Gastrocnemius medialis (tissue), 4 donors: ENCODE results near the gene NR6A1.

Experiments
- POLR2A ChIP-seq, 2 donors: fragments of 450-650 bp; IDR thresholded peaks; one replicate each; pipeline ENCODE4 v1.6.1; 2017; ENCODE audit warnings: antibody characterized with exemption in 2 of 2, mild to moderate bottlenecking in 2 of 2, moderate library complexity in 2 of 2
- TF ChIP-seq, protein P1 (sequence below), 5 experiments: fragments of 450-650 bp in 3 of 5; fragments of 200-600 bp in 2 of 5; sonication (generic) in 2 of 5; IDR thresholded peaks in 4 of 5; conservative IDR thresholded peaks in 1 of 5; 1 replicate in 4 of 5; 2 replicates in 1 of 5; pipeline ENCODE4 v1.5.1; 2016 to 2019; ENCODE audit warnings: antibody characterized with exemption in 5 of 5, mild to moderate bottlenecking in 3 of 5, moderate library complexity in 3 of 5

DNA sequence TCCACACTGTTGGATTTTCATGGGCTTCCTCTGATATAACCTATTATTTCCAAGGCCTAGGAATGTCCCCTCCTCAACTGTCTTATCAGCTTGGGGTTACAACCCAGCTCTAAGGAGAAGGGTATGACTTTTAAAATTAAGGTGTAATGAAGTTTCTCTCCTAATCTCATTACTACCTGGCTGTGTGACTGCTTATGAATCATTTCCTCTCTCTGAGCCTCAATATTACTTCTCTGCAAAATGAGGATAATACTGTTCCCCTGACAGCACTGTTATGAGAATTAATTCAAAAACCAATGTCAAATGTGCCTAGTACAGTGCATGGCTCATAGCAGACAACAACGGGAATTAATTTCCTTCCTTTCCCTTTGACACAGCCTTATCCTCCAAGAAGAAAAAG is 118.9 kb downstream of the NR6A1 start:
- TF ChIP-seq, protein P1, sequence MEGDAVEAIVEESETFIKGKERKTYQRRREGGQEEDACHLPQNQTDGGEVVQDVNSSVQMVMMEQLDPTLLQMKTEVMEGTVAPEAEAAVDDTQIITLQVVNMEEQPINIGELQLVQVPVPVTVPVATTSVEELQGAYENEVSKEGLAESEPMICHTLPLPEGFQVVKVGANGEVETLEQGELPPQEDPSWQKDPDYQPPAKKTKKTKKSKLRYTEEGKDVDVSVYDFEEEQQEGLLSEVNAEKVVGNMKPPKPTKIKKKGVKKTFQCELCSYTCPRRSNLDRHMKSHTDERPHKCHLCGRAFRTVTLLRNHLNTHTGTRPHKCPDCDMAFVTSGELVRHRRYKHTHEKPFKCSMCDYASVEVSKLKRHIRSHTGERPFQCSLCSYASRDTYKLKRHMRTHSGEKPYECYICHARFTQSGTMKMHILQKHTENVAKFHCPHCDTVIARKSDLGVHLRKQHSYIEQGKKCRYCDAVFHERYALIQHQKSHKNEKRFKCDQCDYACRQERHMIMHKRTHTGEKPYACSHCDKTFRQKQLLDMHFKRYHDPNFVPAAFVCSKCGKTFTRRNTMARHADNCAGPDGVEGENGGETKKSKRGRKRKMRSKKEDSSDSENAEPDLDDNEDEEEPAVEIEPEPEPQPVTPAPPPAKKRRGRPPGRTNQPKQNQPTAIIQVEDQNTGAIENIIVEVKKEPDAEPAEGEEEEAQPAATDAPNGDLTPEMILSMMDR (IDR thresholded peaks at IDR 0.05 in 4 of 5, conservative IDR thresholded peaks at IDR 0.05 in 1 of 5): no peak
- no peak for TF ChIP-seq POLR2A (IDR thresholded peaks at IDR 0.05)
